ENCODE measurements around the gene SETD9. TPM values are rescaled to one million over a fixed set of nuclear protein-coding genes. Genes with fewer than 3 reads are reported as not detected.

Gene SETD9
- total and polyA plus RNA-seq, 9 of the 15 experiments (the other 6 are each of a cell fraction or from before 2014, with no cell fraction given): 10.8 to 32.6 (median 19.8) TPM

DNA sequence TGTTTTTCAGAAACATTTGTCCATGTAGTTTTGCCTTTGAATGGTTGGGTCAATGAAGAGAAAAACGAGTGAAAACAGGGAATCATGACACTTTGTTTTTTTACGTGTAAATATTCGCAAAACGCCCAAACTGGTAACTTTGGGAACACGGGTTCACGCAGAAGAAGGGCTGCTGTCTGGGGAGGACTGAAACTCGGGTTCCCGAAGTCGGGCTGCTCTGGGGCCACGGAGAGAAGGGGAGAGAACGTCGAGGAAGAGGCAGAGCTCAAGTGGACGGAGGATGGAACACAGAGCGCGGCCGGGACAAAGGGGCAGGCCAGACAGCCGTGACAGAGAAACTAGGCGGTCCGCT lies 478 bp upstream of the SETD9 start (continued):
- TF ChIP-seq, protein P1, sequence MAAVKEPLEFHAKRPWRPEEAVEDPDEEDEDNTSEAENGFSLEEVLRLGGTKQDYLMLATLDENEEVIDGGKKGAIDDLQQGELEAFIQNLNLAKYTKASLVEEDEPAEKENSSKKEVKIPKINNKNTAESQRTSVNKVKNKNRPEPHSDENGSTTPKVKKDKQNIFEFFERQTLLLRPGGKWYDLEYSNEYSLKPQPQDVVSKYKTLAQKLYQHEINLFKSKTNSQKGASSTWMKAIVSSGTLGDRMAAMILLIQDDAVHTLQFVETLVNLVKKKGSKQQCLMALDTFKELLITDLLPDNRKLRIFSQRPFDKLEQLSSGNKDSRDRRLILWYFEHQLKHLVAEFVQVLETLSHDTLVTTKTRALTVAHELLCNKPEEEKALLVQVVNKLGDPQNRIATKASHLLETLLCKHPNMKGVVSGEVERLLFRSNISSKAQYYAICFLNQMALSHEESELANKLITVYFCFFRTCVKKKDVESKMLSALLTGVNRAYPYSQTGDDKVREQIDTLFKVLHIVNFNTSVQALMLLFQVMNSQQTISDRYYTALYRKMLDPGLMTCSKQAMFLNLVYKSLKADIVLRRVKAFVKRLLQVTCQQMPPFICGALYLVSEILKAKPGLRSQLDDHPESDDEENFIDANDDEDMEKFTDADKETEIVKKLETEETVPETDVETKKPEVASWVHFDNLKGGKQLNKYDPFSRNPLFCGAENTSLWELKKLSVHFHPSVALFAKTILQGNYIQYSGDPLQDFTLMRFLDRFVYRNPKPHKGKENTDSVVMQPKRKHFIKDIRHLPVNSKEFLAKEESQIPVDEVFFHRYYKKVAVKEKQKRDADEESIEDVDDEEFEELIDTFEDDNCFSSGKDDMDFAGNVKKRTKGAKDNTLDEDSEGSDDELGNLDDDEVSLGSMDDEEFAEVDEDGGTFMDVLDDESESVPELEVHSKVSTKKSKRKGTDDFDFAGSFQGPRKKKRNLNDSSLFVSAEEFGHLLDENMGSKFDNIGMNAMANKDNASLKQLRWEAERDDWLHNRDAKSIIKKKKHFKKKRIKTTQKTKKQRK (IDR thresholded peaks at IDR 0.05; ENCODE audit: borderline replicate concordance, low read depth, low read length): no peak
- TF ChIP-seq, protein P2, sequence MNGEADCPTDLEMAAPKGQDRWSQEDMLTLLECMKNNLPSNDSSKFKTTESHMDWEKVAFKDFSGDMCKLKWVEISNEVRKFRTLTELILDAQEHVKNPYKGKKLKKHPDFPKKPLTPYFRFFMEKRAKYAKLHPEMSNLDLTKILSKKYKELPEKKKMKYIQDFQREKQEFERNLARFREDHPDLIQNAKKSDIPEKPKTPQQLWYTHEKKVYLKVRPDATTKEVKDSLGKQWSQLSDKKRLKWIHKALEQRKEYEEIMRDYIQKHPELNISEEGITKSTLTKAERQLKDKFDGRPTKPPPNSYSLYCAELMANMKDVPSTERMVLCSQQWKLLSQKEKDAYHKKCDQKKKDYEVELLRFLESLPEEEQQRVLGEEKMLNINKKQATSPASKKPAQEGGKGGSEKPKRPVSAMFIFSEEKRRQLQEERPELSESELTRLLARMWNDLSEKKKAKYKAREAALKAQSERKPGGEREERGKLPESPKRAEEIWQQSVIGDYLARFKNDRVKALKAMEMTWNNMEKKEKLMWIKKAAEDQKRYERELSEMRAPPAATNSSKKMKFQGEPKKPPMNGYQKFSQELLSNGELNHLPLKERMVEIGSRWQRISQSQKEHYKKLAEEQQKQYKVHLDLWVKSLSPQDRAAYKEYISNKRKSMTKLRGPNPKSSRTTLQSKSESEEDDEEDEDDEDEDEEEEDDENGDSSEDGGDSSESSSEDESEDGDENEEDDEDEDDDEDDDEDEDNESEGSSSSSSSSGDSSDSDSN (IDR thresholded peaks at IDR 0.05; ENCODE audit: borderline replicate concordance in 1 of 2, low read depth in 2 of 2, low read length in 2 of 2): peak in 1 of 2 experiments; percentile 50; a peak in 2 of 4 replicates
- 0 out of 2 replicates have a peak, but pooled peaks have one; percentile 21 for TF ChIP-seq MIER1 (IDR thresholded peaks at IDR 0.05; ENCODE audit: low read depth)
- TF ChIP-seq HSF4 (CRISPR knock-in tag; IDR thresholded peaks at IDR 0.05; ENCODE audit: borderline replicate concordance): no peak
- TF ChIP-seq SREBF2 (CRISPR knock-in tag; IDR thresholded peaks at IDR 0.05): 0 out of 2 replicates have a peak, but pooled peaks have one; percentile 75
- TF ChIP-seq, protein P3, sequence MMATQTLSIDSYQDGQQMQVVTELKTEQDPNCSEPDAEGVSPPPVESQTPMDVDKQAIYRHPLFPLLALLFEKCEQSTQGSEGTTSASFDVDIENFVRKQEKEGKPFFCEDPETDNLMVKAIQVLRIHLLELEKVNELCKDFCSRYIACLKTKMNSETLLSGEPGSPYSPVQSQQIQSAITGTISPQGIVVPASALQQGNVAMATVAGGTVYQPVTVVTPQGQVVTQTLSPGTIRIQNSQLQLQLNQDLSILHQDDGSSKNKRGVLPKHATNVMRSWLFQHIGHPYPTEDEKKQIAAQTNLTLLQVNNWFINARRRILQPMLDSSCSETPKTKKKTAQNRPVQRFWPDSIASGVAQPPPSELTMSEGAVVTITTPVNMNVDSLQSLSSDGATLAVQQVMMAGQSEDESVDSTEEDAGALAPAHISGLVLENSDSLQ (IDR thresholded peaks at IDR 0.05): 0 out of 2 replicates have a peak, but pooled peaks have one; percentile 9
- TF ChIP-seq CBFA2T2 (conservative IDR thresholded peaks at IDR 0.05): no peak
- TF ChIP-seq SMARCC2 (IDR thresholded peaks at IDR 0.05; ENCODE audit: low read depth): no peak
- TF ChIP-seq MYBL2 (IDR thresholded peaks at IDR 0.05; ENCODE audit: low read depth): no peak
- no peak for TF ChIP-seq MYBL2 (CRISPR knock-in tag; IDR thresholded peaks at IDR 0.05; ENCODE audit: borderline replicate concordance)
- TF ChIP-seq SETDB1 (IDR thresholded peaks at IDR 0.05; ENCODE audit: low read length): no peak
- TF ChIP-seq, protein P4, sequence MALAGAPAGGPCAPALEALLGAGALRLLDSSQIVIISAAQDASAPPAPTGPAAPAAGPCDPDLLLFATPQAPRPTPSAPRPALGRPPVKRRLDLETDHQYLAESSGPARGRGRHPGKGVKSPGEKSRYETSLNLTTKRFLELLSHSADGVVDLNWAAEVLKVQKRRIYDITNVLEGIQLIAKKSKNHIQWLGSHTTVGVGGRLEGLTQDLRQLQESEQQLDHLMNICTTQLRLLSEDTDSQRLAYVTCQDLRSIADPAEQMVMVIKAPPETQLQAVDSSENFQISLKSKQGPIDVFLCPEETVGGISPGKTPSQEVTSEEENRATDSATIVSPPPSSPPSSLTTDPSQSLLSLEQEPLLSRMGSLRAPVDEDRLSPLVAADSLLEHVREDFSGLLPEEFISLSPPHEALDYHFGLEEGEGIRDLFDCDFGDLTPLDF (CRISPR knock-in tag; IDR thresholded peaks at IDR 0.05): 0 out of 2 replicates have a peak, but pooled peaks have one; percentile 14
- TF ChIP-seq SMARCE1 (IDR thresholded peaks at IDR 0.05): 0 out of 2 replicates have a peak, but pooled peaks have one; percentile 14
- TF ChIP-seq TGIF2 (CRISPR knock-in tag; IDR thresholded peaks at IDR 0.05): no peak
- no peak for TF ChIP-seq MYC (IDR thresholded peaks at IDR 0.05; ENCODE audit: low read depth, low read length)
- TF ChIP-seq MYC (CRISPR knock-in tag; IDR thresholded peaks at IDR 0.05; ENCODE audit: borderline replicate concordance, low read depth): 0 out of 2 replicates have a peak, but pooled peaks have one; percentile 40
- TF ChIP-seq, protein P5, sequence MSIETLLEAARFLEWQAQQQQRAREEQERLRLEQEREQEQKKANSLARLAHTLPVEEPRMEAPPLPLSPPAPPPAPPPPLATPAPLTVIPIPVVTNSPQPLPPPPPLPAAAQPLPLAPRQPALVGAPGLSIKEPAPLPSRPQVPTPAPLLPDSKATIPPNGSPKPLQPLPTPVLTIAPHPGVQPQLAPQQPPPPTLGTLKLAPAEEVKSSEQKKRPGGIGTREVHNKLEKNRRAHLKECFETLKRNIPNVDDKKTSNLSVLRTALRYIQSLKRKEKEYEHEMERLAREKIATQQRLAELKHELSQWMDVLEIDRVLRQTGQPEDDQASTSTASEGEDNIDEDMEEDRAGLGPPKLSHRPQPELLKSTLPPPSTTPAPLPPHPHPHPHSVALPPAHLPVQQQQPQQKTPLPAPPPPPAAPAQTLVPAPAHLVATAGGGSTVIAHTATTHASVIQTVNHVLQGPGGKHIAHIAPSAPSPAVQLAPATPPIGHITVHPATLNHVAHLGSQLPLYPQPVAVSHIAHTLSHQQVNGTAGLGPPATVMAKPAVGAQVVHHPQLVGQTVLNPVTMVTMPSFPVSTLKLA (conservative IDR thresholded peaks at IDR 0.05): 0 out of 4 replicates have a peak, but pooled peaks of 1 of the 2 experiments have one; percentile 29
- TF ChIP-seq SLC30A9 (CRISPR knock-in tag; IDR thresholded peaks at IDR 0.05): no peak

Data from K562 (cell line).